Left lung (tissue), 10 donors: ENCODE data around the gene NUP188. TPM values are rescaled to one million over a fixed set of nuclear protein-coding genes. Genes with fewer than 3 reads are reported as not detected.

ENCODE experiments used
- ATAC-seq: fragments of 200-7000 bp; cut with Tn5 transposase; one replicate; pipeline ENCODE4 v1.9.1; 2020; ENCODE audit warnings: moderate library complexity
- DNase-seq, 4 donors: peaks; one replicate each; pipeline ENCODE4 v3.0.0-alpha.2; 2013 to 2020
- H3K27ac ChIP-seq, 2 donors: fragments of 200-600 bp; sonication (generic) in 1 of 2; one replicate each; pipeline versions ENCODE4 v1.5.0 to v1.8.0; 2020 to 2021
- H3K27me3 ChIP-seq, 2 donors: fragments of 200-600 bp; sonication (generic) in 1 of 2; one replicate each; pipeline versions ENCODE4 v1.5.0 to v1.8.0; 2020 to 2021
- H3K36me3 ChIP-seq, 2 donors: fragments of 200-600 bp; sonication (generic) in 1 of 2; one replicate each; pipeline versions ENCODE4 v1.5.0 to v1.8.0; 2020 to 2021
- H3K4me1 ChIP-seq, 2 donors: fragments of 200-600 bp; one replicate each; pipeline ENCODE4 v1.8.0; 2021
- H3K4me3 ChIP-seq, 2 donors: fragments of 200-600 bp; sonication (generic) in 1 of 2; one replicate each; pipeline versions ENCODE4 v1.5.0 to v1.8.0; 2020 to 2021; ENCODE audit warnings: mild to moderate bottlenecking in 1 of 2
- H3K9me3 ChIP-seq, 2 donors: fragments of 200-600 bp; sonication (generic) in 1 of 2; one replicate each; pipeline versions ENCODE4 v1.5.0 to v1.8.0; 2020 to 2021
- intact Hi-C, 2 donors: fragments of 100-400 bp; cut with DNase I; formaldehyde crosslinking; loops; one replicate each; pipeline versions ENCODE4 v1.11.2 to v1.14.2; 2022
- polyA plus RNA-seq, 6 donors: library from polyadenylated mRNA; unstranded; fragments of 120-200 nt; gene quantifications; one replicate each; pipeline ENCODE4 v1.2.1, GENCODE V29; 2013; ENCODE audit not compliant: insufficient read length in 6 of 6
- total RNA-seq, 2 donors: library from RNA; stranded (reverse); fragmentation: NEBNext Ultra II Directional; extraction: Animal tissue kit (Norgen Biotek cat#: 25700); gene quantifications; one replicate each; pipeline ENCODE4 v1.2.1, GENCODE V29; 2021
- TF ChIP-seq, protein P1 (sequence below), 2 donors: fragments of 200-600 bp; sonication (generic) in 1 of 2; IDR thresholded peaks; one replicate each; pipeline versions ENCODE4 v1.5.0 to v1.8.0; 2021; ENCODE audit warnings: antibody characterized with exemption in 2 of 2
- donor health status: DM: no; HTN: yes; CAD: no.
- donor health status: DM: no; HTN: no; CAD: no.

Gene NUP188
- total and polyA plus RNA-seq, 8 donors = 42.6 to 67.6 (median 58.9) TPM

DNA sequence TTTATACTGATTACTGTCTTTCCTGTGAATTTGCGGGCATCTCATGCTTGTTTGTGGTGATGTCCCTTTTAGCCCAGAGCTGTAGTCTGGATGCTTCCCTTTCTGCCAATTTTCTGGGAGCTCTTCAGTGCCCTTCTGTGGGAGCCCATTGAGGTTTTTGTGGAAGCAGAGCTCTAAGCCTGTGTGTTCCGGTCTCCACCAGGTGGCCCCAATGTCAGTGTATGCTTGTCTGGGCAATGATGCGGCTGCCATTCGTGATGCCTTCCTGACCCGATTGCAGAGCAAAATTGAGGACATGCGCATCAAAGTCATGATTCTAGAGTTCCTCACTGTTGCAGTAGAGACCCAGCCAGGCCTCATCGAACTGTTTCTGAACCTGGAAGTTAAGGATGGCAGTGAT lies 45.5 kb downstream of the NUP188 start:
- intact Hi-C loops = no loop called here
- H3K4me3 ChIP-seq = no peak overlapping the region
- H3K9me3 ChIP-seq = no peaks in the 10 kb centered on the region
- no peak overlapping the region for H3K27ac ChIP-seq
- H3K4me1 ChIP-seq = no peaks in the 10 kb centered on the region
- ATAC-seq (no peak), DNase-seq (no peak)
- no peaks in the 10 kb centered on the region for H3K27me3 ChIP-seq
- peaks cover 0 to 100% of the 10 kb centered on the region in 2 donors for H3K36me3 ChIP-seq
- TF ChIP-seq, protein P1, sequence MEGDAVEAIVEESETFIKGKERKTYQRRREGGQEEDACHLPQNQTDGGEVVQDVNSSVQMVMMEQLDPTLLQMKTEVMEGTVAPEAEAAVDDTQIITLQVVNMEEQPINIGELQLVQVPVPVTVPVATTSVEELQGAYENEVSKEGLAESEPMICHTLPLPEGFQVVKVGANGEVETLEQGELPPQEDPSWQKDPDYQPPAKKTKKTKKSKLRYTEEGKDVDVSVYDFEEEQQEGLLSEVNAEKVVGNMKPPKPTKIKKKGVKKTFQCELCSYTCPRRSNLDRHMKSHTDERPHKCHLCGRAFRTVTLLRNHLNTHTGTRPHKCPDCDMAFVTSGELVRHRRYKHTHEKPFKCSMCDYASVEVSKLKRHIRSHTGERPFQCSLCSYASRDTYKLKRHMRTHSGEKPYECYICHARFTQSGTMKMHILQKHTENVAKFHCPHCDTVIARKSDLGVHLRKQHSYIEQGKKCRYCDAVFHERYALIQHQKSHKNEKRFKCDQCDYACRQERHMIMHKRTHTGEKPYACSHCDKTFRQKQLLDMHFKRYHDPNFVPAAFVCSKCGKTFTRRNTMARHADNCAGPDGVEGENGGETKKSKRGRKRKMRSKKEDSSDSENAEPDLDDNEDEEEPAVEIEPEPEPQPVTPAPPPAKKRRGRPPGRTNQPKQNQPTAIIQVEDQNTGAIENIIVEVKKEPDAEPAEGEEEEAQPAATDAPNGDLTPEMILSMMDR (IDR thresholded peaks at IDR 0.05) = no peak

- DNase-seq = no peak
- no peak overlapping the region for H3K27ac ChIP-seq
- H3K4me3 ChIP-seq = no peak overlapping the region
- no peak for ATAC-seq
- H3K27me3 ChIP-seq = no peaks in the 10 kb centered on the region
- intact Hi-C loops = no loop called here
- no peaks in the 10 kb centered on the region for H3K4me1 ChIP-seq
- TF ChIP-seq, protein P1 (IDR thresholded peaks at IDR 0.05) = no peak
- no peaks in the 10 kb centered on the region for H3K9me3 ChIP-seq
- peaks cover 0 to 100% of the 10 kb centered on the region in 2 donors for H3K36me3 ChIP-seq
These were observed 48.3 kb downstream of the NUP188 start for GRCh38 chr9:128995791-128996190.

DNA sequence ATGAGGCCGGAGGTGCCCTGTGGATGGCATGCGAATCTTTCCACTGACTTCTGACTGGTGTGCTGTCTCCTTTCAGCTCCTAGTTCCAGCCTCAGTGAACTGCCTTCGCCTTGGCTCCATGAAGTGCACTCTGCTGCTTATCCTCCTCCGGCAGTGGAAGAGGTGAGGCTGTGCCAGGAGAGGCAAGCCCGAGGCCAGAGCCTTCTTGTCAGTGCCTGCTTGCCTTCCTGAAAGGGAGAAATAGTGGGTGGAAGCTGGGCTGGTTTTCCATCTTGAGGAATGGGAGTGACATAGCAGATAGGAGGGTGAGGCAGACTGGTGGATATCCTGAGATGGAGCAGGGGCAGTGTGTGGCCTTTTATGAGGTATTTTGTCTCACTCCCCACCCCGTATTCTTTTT lies 51.0 kb downstream of the NUP188 start:
- no peak for ATAC-seq
- intact Hi-C loops = no loop called here

GRCh38 chr9:128999581-129000206 lies 52.2 kb downstream of the NUP188 start:
- H3K36me3 ChIP-seq = peaks cover 0 to 100% of the 10 kb centered on the region in 2 donors
- H3K9me3 ChIP-seq = no peaks in the 10 kb centered on the region
- no peak overlapping the region for H3K4me3 ChIP-seq
- H3K27ac ChIP-seq = no peak overlapping the region
- H3K4me1 ChIP-seq = no peaks in the 10 kb centered on the region
- intact Hi-C loops = no loop called here
- no peaks in the 10 kb centered on the region for H3K27me3 ChIP-seq
- peak; percentile 21 for ATAC-seq
- DNase-seq = no peak
- TF ChIP-seq, protein P1 (IDR thresholded peaks at IDR 0.05) = no peak

More for the DNA sequence above, 51.0 kb downstream of the NUP188 start:
- DNase-seq = no peak
- peaks cover 0 to 100% of the 10 kb centered on the region in 2 donors for H3K36me3 ChIP-seq
- TF ChIP-seq, protein P1 (IDR thresholded peaks at IDR 0.05) = no peak
- H3K4me1 ChIP-seq = no peaks in the 10 kb centered on the region
- no peaks in the 10 kb centered on the region for H3K27me3 ChIP-seq
- no peaks in the 10 kb centered on the region for H3K9me3 ChIP-seq
- no peak overlapping the region for H3K4me3 ChIP-seq
- H3K27ac ChIP-seq = no peak overlapping the region

- peaks cover 0 to 100% of the 10 kb centered on the region in 2 donors for H3K36me3 ChIP-seq
- no peaks in the 10 kb centered on the region for H3K9me3 ChIP-seq
- no peaks in the 10 kb centered on the region for H3K4me1 ChIP-seq
- TF ChIP-seq, protein P1 (IDR thresholded peaks at IDR 0.05) = no peak
- no peak overlapping the region for H3K4me3 ChIP-seq
- no peaks in the 10 kb centered on the region for H3K27me3 ChIP-seq
- intact Hi-C loops = no loop called here
- DNase-seq (no peak), ATAC-seq (no peak)
- no peak overlapping the region for H3K27ac ChIP-seq
These were observed 54.2 kb downstream of the NUP188 start for GRCh38 chr9:129001504-129002325.
